IMR-90 (cell line): ENCODE measurements around the gene KIAA1614. TPM values are rescaled to one million over a fixed set of nuclear protein-coding genes. Genes with fewer than 3 reads are reported as not detected.

ENCODE experiments used
- ATAC-seq: fragments of 200-7000 bp; cut with Tn5 transposase; 2 replicates; pipeline ENCODE4 v1.9.1; 2020; ENCODE audit warnings: low read depth, mild to moderate bottlenecking, moderate library complexity
- BruUV-seq: library from RNA; stranded (reverse); fragments of 400-500 nt; replicated peaks from 2 replicates; lab custom pipeline; 2021; lab: Mats Ljungman, UMichigan
- CTCF ChIA-PET: fragments of 300-600 bp; formaldehyde crosslinking; extraction: SDS; loops from one replicate; lab custom pipeline; 2021; ENCODE audit warnings: antibody characterized with exemption; lab: Yijun Ruan, JAX
- POLR2A ChIA-PET: fragments of 300-600 bp; sonication (Branson Sonifier 250); formaldehyde crosslinking; loops from one replicate; lab custom pipeline; 2022; ENCODE audit warnings: antibody characterized with exemption; ENCODE audit not compliant: unreplicated experiment; lab: Charles Lee
- DNase-seq: peaks from one replicate; pipeline ENCODE4 v3.0.0; 2013
- H2AFZ ChIP-seq: replicated peaks from 2 replicates; pipeline ENCODE3; 2013; ENCODE audit warnings: low read length, mild to moderate bottlenecking; ENCODE audit not compliant: poor library complexity
- H2AK5ac ChIP-seq: 2 replicates; pipeline ENCODE4 v1.6.1; 2013; ENCODE audit warnings: low read depth, low read length, inconsistent platforms
- H2AK9ac ChIP-seq: replicated peaks from 2 replicates; pipeline ENCODE3; 2013; ENCODE audit warnings: mild to moderate bottlenecking, low read depth, low read length, moderate library complexity; ENCODE audit not compliant: poor library complexity
- H2BK120ac ChIP-seq: 2 replicates; pipeline ENCODE4 v1.6.1; 2013; ENCODE audit warnings: low read depth, low read length, inconsistent platforms
- H2BK15ac ChIP-seq: 3 replicates; pipeline ENCODE4 v1.6.1; 2013; ENCODE audit warnings: low read depth, low read length, inconsistent platforms
- H2BK20ac ChIP-seq: 2 replicates; pipeline ENCODE4 v1.6.1; 2013; ENCODE audit warnings: low read depth, mild to moderate bottlenecking, inconsistent platforms, low read length, moderate library complexity
- H2BK5ac ChIP-seq: 2 replicates; pipeline ENCODE4 v1.6.1; 2013; ENCODE audit warnings: mild to moderate bottlenecking, low read depth, low read length, inconsistent platforms; ENCODE audit not compliant: poor library complexity, severe bottlenecking
- H3K14ac ChIP-seq: replicated peaks from 2 replicates; pipeline ENCODE4 v1.6.1; 2013; ENCODE audit warnings: low read depth, low read length, inconsistent platforms
- H3K18ac ChIP-seq: 2 replicates; pipeline ENCODE4 v1.6.1; 2013; ENCODE audit warnings: low read depth, low read length, control low read depth
- H3K23ac ChIP-seq: 2 replicates; pipeline ENCODE4 v1.6.1; 2013; ENCODE audit warnings: low read depth, low read length, inconsistent platforms
- H3K27ac ChIP-seq: 2 replicates; pipeline ENCODE4 v1.5.1; 2013; ENCODE audit warnings: mild to moderate bottlenecking, control low read depth, low read length; ENCODE audit not compliant: insufficient read depth
- H3K27me3 ChIP-seq: 2 replicates; pipeline ENCODE4 v1.6.1; 2013; ENCODE audit warnings: low read length; ENCODE audit not compliant: control insufficient read depth, insufficient read depth
- H3K36me3 ChIP-seq: 2 replicates; pipeline ENCODE4 v1.6.1; 2013; ENCODE audit warnings: low read length, mixed read lengths; ENCODE audit not compliant: control insufficient read depth, insufficient read depth
- H3K4ac ChIP-seq: 2 replicates; pipeline ENCODE4 v1.6.1; 2013; ENCODE audit warnings: low read depth, low read length, inconsistent platforms
- H3K4me1 ChIP-seq: 2 replicates; pipeline ENCODE4 v1.6.1; 2013; ENCODE audit warnings: low read length, mixed read lengths; ENCODE audit not compliant: control insufficient read depth, insufficient read depth
- H3K4me2 ChIP-seq: 2 replicates; pipeline ENCODE4 v1.6.1; 2013; ENCODE audit warnings: low read depth, mild to moderate bottlenecking, control low read depth, low read length, moderate library complexity
- H3K4me3 ChIP-seq: 2 replicates; pipeline ENCODE4 v1.5.1; 2013; ENCODE audit warnings: low read depth, mild to moderate bottlenecking, control low read depth, low read length, moderate library complexity; ENCODE audit not compliant: insufficient read depth
- H3K56ac ChIP-seq: 2 replicates; pipeline ENCODE4 v1.6.1; 2013; ENCODE audit warnings: low read length, inconsistent platforms; ENCODE audit not compliant: insufficient read depth; ENCODE audit errors: extremely low read depth
- H3K79me1 ChIP-seq, 2 experiments: 2 replicates each; pipeline ENCODE4 v1.6.1; 2013; ENCODE audit warnings: low read length in 2 of 2, inconsistent platforms in 1 of 2, low read depth in 1 of 2
- H3K9ac ChIP-seq: 2 replicates; pipeline ENCODE4 v1.6.1; 2013; ENCODE audit warnings: low read depth, low read length, control low read depth
- H3K9me1 ChIP-seq: 2 replicates; pipeline ENCODE4 v1.6.1; 2013; ENCODE audit warnings: low read length, inconsistent platforms; ENCODE audit not compliant: insufficient read depth
- H3K9me3 ChIP-seq: 2 replicates; pipeline ENCODE4 v1.6.1; 2013; ENCODE audit warnings: low read length; ENCODE audit not compliant: control insufficient read depth, insufficient read depth
- H4K20me1 ChIP-seq: 2 replicates; pipeline ENCODE4 v1.6.1; 2013; ENCODE audit warnings: low read length, inconsistent platforms; ENCODE audit not compliant: insufficient read depth
- H4K5ac ChIP-seq: 2 replicates; pipeline ENCODE4 v1.6.1; 2013; ENCODE audit warnings: mild to moderate bottlenecking, low read depth, low read length, control low read depth
- H4K8ac ChIP-seq, 2 experiments: 2 replicates each; pipeline ENCODE4 v1.6.1; 2013; ENCODE audit warnings: low read depth in 2 of 2, low read length in 2 of 2, control low read depth in 1 of 2, inconsistent platforms in 1 of 2
- H4K91ac ChIP-seq: 2 replicates; pipeline ENCODE4 v1.6.1; 2013; ENCODE audit warnings: low read depth, low read length, inconsistent platforms; ENCODE audit not compliant: insufficient read depth
- MAFK ChIP-seq: IDR thresholded peaks from 2 replicates; pipeline ENCODE4 v1.6.1; 2012; ENCODE audit warnings: low read depth, low read length, improper control_type of control experiment
- MAZ ChIP-seq: IDR thresholded peaks from 2 replicates; pipeline ENCODE4 v1.6.1; 2012; ENCODE audit warnings: low read depth, mild to moderate bottlenecking, low read length, improper control_type of control experiment, moderate library complexity, borderline replicate concordance
- NFE2L2 ChIP-seq: fragments of 150-350 bp; IDR thresholded peaks from 2 replicates; pipeline ENCODE4 v1.6.1; 2016; ENCODE audit warnings: low read depth, mild to moderate bottlenecking, low read length
- POLR2A ChIP-seq: IDR thresholded peaks from 2 replicates; pipeline ENCODE4 v1.6.1; 2012; ENCODE audit warnings: mild to moderate bottlenecking, low read depth, low read length
- RCOR1 ChIP-seq: IDR thresholded peaks from 2 replicates; pipeline ENCODE4 v1.6.1; 2012; ENCODE audit warnings: mild to moderate bottlenecking, low read length, improper control_type of control experiment; ENCODE audit not compliant: insufficient replicate concordance
- SMC3 ChIP-seq: fragments of 150-350 bp; IDR thresholded peaks from 2 replicates; pipeline ENCODE4 v1.6.1; 2016; ENCODE audit warnings: low read depth, mild to moderate bottlenecking, antibody characterized with exemption, low read length, moderate library complexity
- WGBS, 2 experiments: methylation state at CpG; one replicate each; pipeline versions ENCODE4 v1.1.5 to v1.1.7; 2013; ENCODE audit warnings: missing lambda C conversion rate in 2 of 2; ENCODE audit not compliant: insufficient read length in 1 of 2; ENCODE audit errors: extremely low coverage in 2 of 2; 5-methylcytosine and 5-hydroxymethylcytosine counted together
- dilution Hi-C: fragments of 300-500 bp; cut with HindIII; formaldehyde crosslinking; loops from one replicate; pipeline ENCODE4 v1.14.3; 2018; ENCODE audit warnings: low sequenced_read_pairs; ENCODE audit not compliant: unreplicated experiment
- in situ Hi-C: fragments of 300-500 bp; cut with MboI; formaldehyde crosslinking; loops from 3 replicates; pipeline ENCODE4 v1.14.3; 2019; ENCODE audit warnings: low sequenced_read_pairs, inconsistent platforms, mixed read lengths
- intact Hi-C: fragments of 100-400 bp; cut with micrococcal nuclease; formaldehyde crosslinking; loops from 2 replicates; pipeline ENCODE4 v1.10.0; 2022
- polyA plus RNA-seq, 3 experiments: library from polyadenylated mRNA; depleted of rRNA; stranded (reverse); fragments of >200 nt; gene quantifications; 2 replicates each; pipeline ENCODE4 v1.2.3, GENCODE V29; 2012; ENCODE audit warnings: low replicate concordance in 1 of 3
- total RNA-seq: library from RNA; depleted of rRNA; stranded (reverse); fragments of >200 nt; gene quantifications from 2 replicates; pipeline ENCODE4 v1.2.3, GENCODE V29; 2012

The KIAA1614 gene
- total and polyA plus RNA-seq, 2 of the 4 experiments (the other 2 are of a cell fraction): 1.8 to 3.5 TPM

- no peak overlapping the region for H3K4me3 ChIP-seq
- no peak overlapping the region for H2BK15ac ChIP-seq
- ChIA-PET CTCF (no interaction called here), POLR2A (no interaction called here)
- no peak overlapping the region for H2AK5ac ChIP-seq
- dilution Hi-C loops: no loop called here
- H3K9me1 ChIP-seq: 0 out of 2 replicates have a peak, but pooled peaks cover 10% of the 10 kb centered on the region
- WGBS, 2 experiments: 100% methylated on average over 1 of the region's 10 CpGs; no CpG with 5 or more reads in 1 of the 2 experiments
- no peaks in the 10 kb centered on the region for H3K9me3 ChIP-seq
- H3K14ac ChIP-seq: no peak overlapping the region
- H3K4ac ChIP-seq: no peak overlapping the region
- no peak overlapping the region for H2BK120ac ChIP-seq
- no peak overlapping the region for H2BK5ac ChIP-seq
- H3K4me1 ChIP-seq: peaks cover 2% of the 10 kb centered on the region; the same call in 1 of the 2 replicates
- H3K27ac ChIP-seq: no peak overlapping the region
- no peak overlapping the region for H4K91ac ChIP-seq
- peaks cover 0 to 12% of the 10 kb centered on the region in 2 experiments; a peak in 2 of 4 replicates for H3K79me1 ChIP-seq
- in situ Hi-C loops: no loop called here
- no peak for ATAC-seq
- H3K9ac ChIP-seq: no peak overlapping the region
- intact Hi-C loops: no loop called here
- H2BK20ac ChIP-seq: no peak overlapping the region
- H4K8ac ChIP-seq: no peak overlapping the region
- DNase-seq: no peak
- H3K56ac ChIP-seq: no peak overlapping the region
- no peak overlapping the region for H2AK9ac ChIP-seq
- H2AFZ ChIP-seq: no peak overlapping the region
- no peaks in the 10 kb centered on the region for H3K27me3 ChIP-seq
- H3K4me2 ChIP-seq: no peak overlapping the region
- no peak overlapping the region for H3K23ac ChIP-seq
- H3K36me3 ChIP-seq: peaks cover 27% of the 10 kb centered on the region; the same call in 1 of the 2 replicates
- TF ChIP-seq RCOR1 (no peak), POLR2A (no peak), MAFK (no peak), MAZ (no peak), NFE2L2 (no peak), SMC3 (no peak)
- H4K20me1 ChIP-seq: no peaks in the 10 kb centered on the region
- no peak overlapping the region for H3K18ac ChIP-seq
- no TSS peak for BruUV-seq
- H4K5ac ChIP-seq: no peak overlapping the region
Measured at GRCh38 chr1:180918519-180918918, 5.8 kb downstream of the KIAA1614 start.
